ENCODE results near the gene NEB.

DNA sequence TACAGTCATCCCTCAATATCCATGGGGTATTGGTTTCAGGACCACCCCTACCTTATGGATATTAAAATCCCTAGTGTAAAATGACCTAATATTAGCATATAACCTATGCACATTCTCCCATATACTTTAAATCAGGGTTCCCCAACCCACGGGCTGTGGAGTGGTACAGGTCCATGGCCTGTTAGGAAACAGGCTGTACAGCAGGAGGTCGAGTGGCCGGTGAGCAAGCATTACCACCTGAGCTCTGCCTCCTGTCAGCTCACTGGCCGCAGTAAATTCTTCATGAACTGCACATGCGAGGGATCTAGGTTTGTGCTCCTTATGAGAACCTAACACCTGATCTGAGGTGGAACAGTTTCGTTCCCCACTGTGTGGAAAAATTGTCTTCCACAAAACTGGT is 250.7 kb downstream of the NEB start:
- TF ChIP-seq MXI1 (conservative IDR thresholded peaks at IDR 0.05; ENCODE audit: poor library complexity, severe bottlenecking), result no peak
- TF ChIP-seq, protein P1, sequence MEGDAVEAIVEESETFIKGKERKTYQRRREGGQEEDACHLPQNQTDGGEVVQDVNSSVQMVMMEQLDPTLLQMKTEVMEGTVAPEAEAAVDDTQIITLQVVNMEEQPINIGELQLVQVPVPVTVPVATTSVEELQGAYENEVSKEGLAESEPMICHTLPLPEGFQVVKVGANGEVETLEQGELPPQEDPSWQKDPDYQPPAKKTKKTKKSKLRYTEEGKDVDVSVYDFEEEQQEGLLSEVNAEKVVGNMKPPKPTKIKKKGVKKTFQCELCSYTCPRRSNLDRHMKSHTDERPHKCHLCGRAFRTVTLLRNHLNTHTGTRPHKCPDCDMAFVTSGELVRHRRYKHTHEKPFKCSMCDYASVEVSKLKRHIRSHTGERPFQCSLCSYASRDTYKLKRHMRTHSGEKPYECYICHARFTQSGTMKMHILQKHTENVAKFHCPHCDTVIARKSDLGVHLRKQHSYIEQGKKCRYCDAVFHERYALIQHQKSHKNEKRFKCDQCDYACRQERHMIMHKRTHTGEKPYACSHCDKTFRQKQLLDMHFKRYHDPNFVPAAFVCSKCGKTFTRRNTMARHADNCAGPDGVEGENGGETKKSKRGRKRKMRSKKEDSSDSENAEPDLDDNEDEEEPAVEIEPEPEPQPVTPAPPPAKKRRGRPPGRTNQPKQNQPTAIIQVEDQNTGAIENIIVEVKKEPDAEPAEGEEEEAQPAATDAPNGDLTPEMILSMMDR (IDR thresholded peaks at IDR 0.05; ENCODE audit: poor library complexity, severe bottlenecking), result no peak
- no peak for TF ChIP-seq TAF1 (IDR thresholded peaks at IDR 0.05; ENCODE audit: low read depth)
- no peak for TF ChIP-seq RAD21 (conservative IDR thresholded peaks at IDR 0.05)
- no peak for TF ChIP-seq EZH2 (IDR thresholded peaks at IDR 0.05; ENCODE audit: borderline replicate concordance, insufficient read depth, low read length, poor library complexity, severe bottlenecking)
- TF ChIP-seq POLR2AphosphoS5 (IDR thresholded peaks at IDR 0.05), result no peak
- TF ChIP-seq, protein P2, sequence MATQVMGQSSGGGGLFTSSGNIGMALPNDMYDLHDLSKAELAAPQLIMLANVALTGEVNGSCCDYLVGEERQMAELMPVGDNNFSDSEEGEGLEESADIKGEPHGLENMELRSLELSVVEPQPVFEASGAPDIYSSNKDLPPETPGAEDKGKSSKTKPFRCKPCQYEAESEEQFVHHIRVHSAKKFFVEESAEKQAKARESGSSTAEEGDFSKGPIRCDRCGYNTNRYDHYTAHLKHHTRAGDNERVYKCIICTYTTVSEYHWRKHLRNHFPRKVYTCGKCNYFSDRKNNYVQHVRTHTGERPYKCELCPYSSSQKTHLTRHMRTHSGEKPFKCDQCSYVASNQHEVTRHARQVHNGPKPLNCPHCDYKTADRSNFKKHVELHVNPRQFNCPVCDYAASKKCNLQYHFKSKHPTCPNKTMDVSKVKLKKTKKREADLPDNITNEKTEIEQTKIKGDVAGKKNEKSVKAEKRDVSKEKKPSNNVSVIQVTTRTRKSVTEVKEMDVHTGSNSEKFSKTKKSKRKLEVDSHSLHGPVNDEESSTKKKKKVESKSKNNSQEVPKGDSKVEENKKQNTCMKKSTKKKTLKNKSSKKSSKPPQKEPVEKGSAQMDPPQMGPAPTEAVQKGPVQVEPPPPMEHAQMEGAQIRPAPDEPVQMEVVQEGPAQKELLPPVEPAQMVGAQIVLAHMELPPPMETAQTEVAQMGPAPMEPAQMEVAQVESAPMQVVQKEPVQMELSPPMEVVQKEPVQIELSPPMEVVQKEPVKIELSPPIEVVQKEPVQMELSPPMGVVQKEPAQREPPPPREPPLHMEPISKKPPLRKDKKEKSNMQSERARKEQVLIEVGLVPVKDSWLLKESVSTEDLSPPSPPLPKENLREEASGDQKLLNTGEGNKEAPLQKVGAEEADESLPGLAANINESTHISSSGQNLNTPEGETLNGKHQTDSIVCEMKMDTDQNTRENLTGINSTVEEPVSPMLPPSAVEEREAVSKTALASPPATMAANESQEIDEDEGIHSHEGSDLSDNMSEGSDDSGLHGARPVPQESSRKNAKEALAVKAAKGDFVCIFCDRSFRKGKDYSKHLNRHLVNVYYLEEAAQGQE (IDR thresholded peaks at IDR 0.05; ENCODE audit: borderline replicate concordance), result no peak
